ENCODE data around the gene FBLN2.

Gene FBLN2

GRCh38 chr3:13536832-13537231, 12.1 kb upstream of the FBLN2 start:
- H3K4me3 ChIP-seq (ENCODE audit: low read depth in 1 of 2, low read length in 1 of 2), result no peak overlapping the region
- TF ChIP-seq, protein P1, sequence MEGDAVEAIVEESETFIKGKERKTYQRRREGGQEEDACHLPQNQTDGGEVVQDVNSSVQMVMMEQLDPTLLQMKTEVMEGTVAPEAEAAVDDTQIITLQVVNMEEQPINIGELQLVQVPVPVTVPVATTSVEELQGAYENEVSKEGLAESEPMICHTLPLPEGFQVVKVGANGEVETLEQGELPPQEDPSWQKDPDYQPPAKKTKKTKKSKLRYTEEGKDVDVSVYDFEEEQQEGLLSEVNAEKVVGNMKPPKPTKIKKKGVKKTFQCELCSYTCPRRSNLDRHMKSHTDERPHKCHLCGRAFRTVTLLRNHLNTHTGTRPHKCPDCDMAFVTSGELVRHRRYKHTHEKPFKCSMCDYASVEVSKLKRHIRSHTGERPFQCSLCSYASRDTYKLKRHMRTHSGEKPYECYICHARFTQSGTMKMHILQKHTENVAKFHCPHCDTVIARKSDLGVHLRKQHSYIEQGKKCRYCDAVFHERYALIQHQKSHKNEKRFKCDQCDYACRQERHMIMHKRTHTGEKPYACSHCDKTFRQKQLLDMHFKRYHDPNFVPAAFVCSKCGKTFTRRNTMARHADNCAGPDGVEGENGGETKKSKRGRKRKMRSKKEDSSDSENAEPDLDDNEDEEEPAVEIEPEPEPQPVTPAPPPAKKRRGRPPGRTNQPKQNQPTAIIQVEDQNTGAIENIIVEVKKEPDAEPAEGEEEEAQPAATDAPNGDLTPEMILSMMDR (IDR thresholded peaks at IDR 0.05), result no peak
- H3K27me3 ChIP-seq, result peaks cover 8% of the 10 kb centered on the region
- H3K36me3 ChIP-seq, result no peaks in the 10 kb centered on the region
- H3K4me1 ChIP-seq (ENCODE audit: control insufficient read depth in 1 of 2, insufficient read depth in 1 of 2, low read depth in 1 of 2, low read length in 1 of 2), result no peaks in the 10 kb centered on the region
- no peaks in the 10 kb centered on the region for H3K9me3 ChIP-seq
- no peak overlapping the region for H3K27ac ChIP-seq

GRCh38 chr3:13537244-13537908, 11.5 kb upstream of the FBLN2 start:
- no peak overlapping the region for H3K27ac ChIP-seq
- no peaks in the 10 kb centered on the region for H3K36me3 ChIP-seq

DNA sequence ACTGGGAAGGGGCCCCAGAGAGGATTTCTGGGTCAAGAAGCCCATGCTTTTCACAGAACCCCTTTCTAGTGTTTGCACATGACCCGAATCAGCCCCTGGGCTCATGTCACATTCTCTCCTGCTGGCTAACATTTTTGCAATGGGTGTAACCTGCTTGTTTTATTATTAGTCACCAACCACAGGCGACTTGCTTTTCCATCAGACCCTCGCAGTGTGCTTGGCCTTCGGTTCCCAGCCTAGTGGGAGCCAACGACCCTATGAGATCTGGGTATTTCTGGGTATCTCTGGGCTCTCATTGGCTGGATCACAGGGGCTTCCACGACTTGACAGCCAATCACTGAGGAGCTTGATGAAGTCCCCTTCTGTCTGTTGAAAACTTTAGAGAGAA, 11.0 kb upstream of the FBLN2 start:
- Histone ChIP-seq H3K4me1 (ENCODE audit: control insufficient read depth in 1 of 2, insufficient read depth in 1 of 2, low read depth in 1 of 2, low read length in 1 of 2) (no peaks in the 10 kb centered on the region), H3K36me3 (no peaks in the 10 kb centered on the region), H3K27me3 (peaks cover 8% of the 10 kb centered on the region), H3K4me3 (ENCODE audit: low read depth in 1 of 2, low read length in 1 of 2) (no peak overlapping the region), H3K27ac (no peak overlapping the region), H3K9me3 (no peaks in the 10 kb centered on the region)
- TF ChIP-seq, protein P1 (IDR thresholded peaks at IDR 0.05), result no peak

More at GRCh38 chr3:13537244-13537908, 11.5 kb upstream of the FBLN2 start:
- TF ChIP-seq, protein P1 (IDR thresholded peaks at IDR 0.05), result no peak
- no peaks in the 10 kb centered on the region for H3K9me3 ChIP-seq
- peaks cover 8% of the 10 kb centered on the region for H3K27me3 ChIP-seq
- H3K4me1 ChIP-seq (ENCODE audit: control insufficient read depth in 1 of 2, insufficient read depth in 1 of 2, low read depth in 1 of 2, low read length in 1 of 2), result no peaks in the 10 kb centered on the region
- no peak overlapping the region for H3K4me3 ChIP-seq (ENCODE audit: low read depth in 1 of 2, low read length in 1 of 2)

GRCh38 chr3:13538520-13539291, 10.2 kb upstream of the FBLN2 start:
- TF ChIP-seq, protein P1 (IDR thresholded peaks at IDR 0.05), result no peak
- H3K9me3 ChIP-seq, result no peaks in the 10 kb centered on the region
- no peaks in the 10 kb centered on the region for H3K4me1 ChIP-seq (ENCODE audit: control insufficient read depth in 1 of 2, insufficient read depth in 1 of 2, low read depth in 1 of 2, low read length in 1 of 2)
- no peak overlapping the region for H3K27ac ChIP-seq
- peaks cover 15% of the 10 kb centered on the region for H3K27me3 ChIP-seq
- no peaks in the 10 kb centered on the region for H3K36me3 ChIP-seq
- no peak overlapping the region for H3K4me3 ChIP-seq (ENCODE audit: low read depth in 1 of 2, low read length in 1 of 2)

GRCh38 chr3:13539292-13539638, 9.7 kb upstream of the FBLN2 start:
- TF ChIP-seq, protein P1 (IDR thresholded peaks at IDR 0.05), result no peak
- H3K36me3 ChIP-seq, result no peaks in the 10 kb centered on the region
- no peak overlapping the region for H3K27ac ChIP-seq
- H3K4me1 ChIP-seq (ENCODE audit: control insufficient read depth in 1 of 2, insufficient read depth in 1 of 2, low read depth in 1 of 2, low read length in 1 of 2), result no peaks in the 10 kb centered on the region
- peaks cover 19% of the 10 kb centered on the region for H3K27me3 ChIP-seq
- H3K9me3 ChIP-seq, result no peaks in the 10 kb centered on the region
- H3K4me3 ChIP-seq (ENCODE audit: low read depth in 1 of 2, low read length in 1 of 2), result no peak overlapping the region

Measured in neutrophil (primary cell).